Dedifferentiated amniotic fluid mesenchymal stem cell (primary cell): ENCODE results near the gene CTNNA1.

Experiments
- DNase-seq: peaks from one replicate; pipeline ENCODE4 v3.0.0-alpha.2; 2016; ENCODE audit errors: extremely low spot score

Gene CTNNA1

DNA sequence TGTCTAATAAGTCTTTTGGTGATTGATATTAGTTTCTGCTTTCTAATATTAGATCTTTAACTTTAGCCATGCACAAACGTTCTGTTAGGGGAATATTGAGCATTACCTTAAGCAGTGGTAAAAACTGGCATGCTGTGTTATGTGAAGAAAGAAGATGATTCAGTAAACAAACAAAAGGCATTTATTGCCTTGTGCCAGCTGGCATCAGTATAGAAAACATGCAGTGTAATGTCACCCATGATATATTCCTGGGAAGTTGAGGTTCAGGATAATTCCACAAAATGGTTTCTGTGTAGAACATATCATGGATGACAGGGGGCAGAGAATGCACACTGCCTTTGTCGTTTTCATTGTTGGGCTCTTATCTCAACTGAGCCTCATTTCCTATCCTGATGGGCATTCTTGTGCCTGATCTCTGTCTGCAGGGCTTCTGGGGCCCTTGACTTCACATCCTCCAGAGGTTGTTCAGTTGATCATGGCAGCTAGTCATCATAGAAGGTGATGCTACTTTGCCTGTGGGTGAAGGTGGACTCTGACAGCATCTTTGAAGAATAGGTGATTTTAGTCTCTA lies 97.7 kb downstream of the CTNNA1 start:
- no peak for DNase-seq

DNA sequence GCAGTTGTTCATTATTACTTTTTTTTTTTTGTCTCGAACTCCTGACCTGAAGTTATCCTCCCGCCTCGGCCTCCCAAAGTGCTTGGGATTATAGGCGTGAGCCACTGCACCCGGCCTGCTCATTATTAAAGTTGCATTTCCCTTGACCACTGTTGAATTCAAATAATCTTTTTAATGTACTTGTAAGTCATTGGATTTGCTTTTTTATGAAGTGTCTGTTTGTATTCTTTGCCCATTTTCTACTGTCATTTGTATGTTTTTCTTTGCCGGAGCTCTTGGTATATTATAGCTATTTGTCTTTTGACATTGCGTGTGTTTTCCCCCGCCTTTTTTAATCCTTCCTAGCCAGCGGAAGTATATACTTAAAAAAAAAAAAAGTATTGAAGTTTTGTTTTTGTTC lies 99.9 kb downstream of the CTNNA1 start:
- no peak for DNase-seq

DNA sequence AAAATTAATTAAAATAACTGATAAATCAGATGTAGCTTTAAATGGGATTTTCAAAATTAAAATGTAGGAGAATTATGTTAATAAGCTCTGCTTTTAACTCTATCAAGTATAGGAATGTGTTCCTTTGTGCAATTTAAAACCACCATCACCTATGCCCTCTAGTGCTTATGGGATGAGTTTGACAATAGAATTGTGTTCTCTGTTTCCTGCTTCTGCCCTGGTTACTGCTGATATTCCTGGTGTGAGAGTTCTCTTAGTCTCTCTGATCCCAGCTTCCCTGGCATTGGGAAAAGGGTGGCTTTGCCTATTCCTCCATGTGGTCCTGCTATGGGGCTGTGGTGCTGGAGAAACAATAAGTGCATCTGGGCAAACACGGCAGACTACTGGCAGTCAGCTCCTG lies 113.8 kb downstream of the CTNNA1 start:
- no peak for DNase-seq

DNA sequence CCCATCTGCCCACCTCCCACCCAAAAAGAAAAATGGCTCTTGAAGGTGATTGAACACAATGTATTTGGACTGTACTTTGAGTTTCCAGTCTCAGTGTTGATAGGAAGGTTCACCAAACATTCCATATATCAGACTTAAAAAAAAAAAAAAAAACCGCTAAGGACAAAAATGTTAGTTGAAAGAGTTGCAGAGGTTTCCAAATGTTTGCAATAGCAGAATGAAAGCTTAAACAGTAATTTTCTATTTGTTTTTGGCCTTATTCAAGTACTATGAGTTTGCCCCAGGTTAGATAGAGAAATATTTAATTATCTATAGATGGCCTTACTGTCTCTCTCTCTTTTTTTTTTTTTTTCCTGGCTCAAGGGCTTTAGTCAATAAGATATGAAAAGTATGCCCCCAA lies 115.8 kb downstream of the CTNNA1 start:
- DNase-seq: no peak

DNA sequence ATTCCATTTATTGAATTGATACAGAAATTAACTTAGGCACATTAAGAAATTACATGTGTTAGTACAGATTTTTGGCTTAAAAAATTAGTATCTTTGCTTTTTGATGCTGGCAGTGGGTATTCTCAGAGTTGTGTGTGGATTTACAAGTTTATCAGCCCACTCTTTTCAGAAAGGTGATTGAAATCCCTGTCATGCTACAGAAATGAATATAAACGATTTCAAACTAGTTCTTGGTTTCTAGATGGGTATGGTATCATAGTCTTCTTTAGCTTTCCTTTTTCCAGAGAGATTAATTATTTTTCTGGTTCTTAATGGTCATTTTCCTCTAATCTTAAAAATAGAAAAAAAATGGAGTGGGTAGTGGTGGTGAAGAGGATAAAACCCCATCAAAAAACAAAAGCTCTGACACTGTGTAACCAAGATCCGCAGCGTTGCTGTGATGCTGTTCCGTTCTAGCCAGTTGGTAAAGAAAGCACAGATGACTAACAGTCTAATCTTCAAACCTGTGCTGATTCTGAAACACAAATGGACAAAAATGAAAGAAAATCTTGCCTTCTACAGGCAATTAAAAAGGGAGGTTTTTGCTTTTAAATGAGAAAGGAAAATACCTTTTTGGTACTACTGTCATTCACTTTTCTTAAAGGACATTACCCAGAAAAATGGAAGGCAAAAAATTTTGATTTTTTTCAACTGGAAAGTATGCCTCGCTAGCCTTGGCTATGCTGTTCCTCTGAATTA lies 116.7 kb downstream of the CTNNA1 start:
- DNase-seq: no peak

DNA sequence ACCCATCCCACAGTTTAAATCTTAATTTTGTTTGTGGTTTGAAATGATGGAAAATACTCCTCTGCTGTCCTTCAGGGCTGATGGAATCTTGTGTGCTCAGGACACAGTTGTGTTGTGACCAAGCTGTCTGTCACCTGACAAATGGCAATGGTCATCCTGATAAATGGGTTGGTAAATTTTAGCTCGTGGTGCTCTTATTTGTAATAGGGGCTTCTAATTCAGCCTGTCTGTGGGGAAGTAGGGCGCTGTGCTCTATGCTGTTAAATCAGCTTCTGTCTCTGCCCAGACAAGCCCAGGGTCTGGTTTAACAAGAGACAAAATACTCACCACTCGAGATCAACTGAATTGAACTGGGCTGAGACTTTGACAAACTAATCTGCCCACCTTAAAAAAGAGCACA lies 117.4 kb downstream of the CTNNA1 start:
- DNase-seq: no peak

DNA sequence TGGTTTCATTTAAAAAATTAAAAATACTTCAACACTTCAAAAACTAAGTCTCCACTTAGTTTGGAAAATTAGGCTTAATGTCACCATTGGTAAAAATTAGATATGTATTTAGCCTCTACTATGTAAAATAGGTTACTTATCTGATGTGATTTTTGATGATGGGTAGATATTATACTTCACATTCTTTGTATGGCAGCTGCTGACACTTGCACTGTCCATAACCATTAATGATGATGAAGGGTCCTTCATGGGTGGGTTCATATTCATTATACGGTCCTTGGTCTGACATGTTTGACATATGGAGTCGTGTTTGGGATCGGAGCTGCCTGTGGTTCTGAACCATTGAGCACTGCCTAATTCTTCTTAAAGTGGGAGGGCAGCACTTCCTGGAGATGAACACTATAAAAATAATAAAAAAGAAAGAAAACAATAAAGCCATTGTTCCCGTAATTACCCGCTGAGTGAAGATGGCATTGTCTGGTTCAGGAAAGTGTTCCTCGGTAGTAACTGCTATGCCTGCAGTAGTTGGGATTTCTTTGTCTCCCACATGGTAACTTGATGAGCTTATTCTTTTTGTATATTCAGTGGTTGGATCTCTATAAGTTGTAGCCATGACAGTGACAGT lies 119.7 kb downstream of the CTNNA1 start:
- DNase-seq: no peak

DNA sequence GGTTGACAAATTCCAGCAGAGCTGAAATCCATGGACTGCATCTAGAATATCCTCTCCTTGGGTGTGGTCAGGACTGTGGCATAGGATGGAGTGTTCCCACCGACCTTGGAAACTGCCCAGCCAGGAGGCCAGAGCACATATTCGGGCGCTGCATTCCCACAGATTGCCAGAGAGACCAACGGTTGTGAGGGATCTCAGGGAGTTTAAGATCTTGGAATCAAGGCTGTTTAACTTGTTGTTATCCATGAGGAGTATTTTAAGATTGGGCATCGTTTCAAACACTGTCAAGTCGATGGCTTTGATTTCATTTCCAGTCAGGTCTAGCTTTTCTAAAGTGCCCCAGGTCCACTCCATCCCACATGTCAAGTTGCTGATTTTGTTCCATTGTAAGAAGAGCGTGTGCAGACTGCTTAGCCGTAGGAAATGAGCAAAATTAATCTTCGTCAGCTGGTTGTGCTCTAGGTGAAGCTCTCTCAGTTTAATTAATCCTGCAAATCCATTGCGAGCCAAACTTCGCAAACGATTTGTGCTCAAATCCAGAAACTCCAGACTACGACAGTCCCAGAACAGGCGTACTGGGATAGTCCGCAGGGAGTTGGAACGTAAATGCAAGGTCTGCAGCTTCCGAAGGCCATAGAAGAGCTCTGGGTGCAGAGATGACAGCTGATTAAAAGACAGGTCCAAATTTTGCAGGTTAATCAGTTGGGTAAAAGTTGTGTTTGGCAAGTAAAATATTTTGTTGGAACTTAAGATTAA lies 120.4 kb downstream of the CTNNA1 start:
- no peak for DNase-seq

DNA sequence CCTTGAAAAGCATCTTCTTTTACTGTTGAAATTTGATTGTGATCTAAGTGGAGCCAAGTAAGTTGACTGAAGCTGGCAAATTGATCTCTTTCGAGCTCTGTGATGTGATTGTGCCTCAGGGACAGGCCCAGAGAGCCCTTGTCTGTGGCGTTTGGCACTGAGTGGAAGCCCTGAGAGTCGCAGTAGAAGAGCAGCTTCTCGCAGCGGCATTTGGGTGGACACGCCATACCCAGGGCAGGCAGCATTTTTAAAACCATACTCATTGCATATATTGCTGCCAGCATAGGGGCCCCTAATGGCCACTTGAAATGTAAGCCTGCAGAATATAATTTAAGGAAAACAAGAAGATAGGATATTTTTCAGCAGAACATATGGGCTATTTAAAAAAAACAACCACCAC lies 121.0 kb downstream of the CTNNA1 start:
- no peak for DNase-seq

DNA sequence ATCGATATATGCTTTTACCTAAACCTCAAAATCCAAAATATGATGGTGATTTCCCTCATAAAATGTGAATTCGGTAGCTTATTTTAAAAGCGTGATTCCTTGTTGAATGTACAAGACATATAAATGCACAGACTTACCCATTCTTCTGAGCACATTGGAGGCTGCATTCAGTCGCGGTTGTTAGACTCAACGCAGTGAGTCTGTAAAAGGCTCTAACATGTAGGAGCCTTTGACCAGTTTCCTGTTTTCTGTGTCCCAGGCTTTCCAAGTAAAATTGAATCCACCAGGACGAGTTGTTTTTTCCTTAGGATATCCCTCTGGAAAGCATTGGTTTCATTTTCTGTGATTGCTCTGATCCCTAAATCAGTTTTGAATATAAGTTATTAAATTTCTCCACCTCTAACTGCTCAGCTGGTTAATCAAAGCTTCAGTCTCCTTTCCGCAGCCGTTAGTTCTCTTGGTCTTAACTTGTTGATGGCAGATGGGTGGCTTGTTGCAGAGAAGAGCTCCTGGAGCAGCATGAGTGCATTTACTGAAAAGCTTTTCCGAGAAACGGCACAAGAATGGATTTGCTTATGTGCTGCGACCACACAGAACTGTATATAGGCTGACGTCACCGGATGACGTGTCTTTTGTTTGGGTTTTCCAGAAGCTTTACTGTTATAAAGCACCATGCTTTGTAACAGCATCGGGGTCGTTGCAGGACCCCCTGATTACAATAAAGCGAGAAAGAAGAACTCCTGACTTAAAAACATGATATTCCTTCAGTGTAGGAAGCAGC lies 121.7 kb downstream of the CTNNA1 start, which contains the start of gene LRRTM2:
Gene LRRTM2, minus strand, starts transcription at position 565 of the 781 bp plus-strand sequence. Its CDS starts 424 bp downstream, at position 141.
- DNase-seq: peak; percentile 70

DNA sequence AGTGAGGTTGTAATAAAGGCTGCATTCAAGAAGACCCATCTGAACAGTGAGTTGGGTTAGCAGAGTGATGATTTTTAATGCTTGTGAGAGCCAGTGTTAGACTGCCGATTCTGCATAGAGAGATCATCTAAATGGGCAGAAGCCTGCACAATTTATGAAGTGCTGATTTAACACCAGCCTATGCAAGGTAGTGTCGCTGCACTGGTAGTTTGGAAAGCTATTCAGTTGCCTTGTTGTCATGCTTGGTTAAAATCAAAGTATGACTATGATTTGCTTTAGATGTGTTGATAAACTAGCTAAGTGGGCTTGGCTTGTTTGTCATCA lies 122.3 kb downstream of the CTNNA1 start:
- DNase-seq: no peak

DNA sequence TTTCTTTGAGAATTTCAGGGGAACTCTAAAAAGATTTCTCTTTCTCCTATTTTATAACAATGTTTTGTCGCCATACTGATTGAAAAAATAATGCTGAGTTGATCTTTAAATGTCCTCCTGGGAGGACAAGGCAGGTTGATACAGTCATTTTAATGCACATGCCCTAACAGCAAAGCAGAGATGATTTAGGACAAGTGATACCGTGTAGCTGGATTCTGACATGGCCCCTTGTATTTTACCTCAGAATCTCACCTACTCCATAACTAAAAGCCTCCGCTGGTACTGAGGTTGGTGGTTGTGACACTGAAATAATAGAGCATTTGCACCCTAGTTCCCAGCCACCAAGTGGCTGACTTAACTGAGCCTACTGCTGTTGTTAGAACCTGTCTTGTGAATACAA lies 122.7 kb downstream of the CTNNA1 start:
- DNase-seq: no peak

DNA sequence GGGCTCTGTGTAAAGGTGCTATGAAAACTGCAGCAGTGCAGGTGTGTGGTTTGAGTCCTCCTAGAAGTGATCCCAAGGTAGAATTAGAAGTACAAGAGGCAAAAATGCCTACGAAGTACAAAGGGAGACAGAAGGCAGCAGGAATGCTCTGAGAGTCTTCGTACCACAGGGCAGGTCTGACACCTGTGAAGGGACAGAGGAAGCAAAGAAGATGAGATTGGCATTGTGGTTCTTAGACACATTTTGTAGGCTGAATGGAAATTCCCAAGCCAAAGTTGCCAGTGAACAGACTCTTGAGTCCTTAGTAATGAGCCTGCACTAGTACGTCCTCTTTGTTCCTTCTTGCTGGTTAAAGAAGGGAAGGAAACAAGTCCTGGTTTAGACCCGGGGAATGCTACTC lies 123.6 kb downstream of the CTNNA1 start:
- no peak for DNase-seq

DNA sequence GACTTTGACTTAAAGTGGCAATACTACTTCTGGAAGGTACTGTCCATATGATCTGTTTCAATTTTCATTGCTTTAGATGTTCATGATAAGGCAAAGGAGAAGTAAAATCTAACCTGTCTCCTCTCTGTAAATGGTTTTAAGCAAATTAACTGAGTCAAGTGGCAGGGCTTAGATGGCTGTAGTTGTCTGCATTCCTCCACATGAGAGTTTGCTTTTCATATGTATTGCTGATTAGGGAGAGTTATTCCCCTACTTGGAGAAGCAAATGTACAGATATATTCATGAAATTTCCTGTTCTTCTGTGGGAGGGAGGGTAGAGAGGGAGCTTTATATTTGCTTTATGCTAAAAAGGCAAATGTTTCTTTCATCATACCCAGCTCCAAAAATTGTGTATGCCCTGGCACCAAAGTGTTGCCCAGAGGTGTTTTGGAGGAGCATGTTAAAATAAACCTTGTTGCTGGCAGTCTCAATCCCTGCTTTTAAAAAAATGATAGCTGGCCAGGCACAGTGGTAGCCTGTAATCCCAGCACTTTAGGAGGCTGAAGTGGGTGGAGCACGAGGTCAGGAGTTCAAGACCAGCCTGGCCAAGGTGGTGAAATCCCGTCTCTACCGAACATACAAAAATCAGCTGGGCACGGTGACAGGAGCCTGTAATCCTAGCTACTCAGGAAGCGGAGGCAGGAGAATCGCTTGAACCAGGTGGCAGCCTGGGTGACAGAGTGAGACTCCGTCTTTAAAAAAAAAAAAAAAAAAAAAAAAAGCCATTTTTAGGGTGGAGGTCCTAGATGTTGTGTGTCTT lies 125.4 kb downstream of the CTNNA1 start:
- DNase-seq: no peak

DNA sequence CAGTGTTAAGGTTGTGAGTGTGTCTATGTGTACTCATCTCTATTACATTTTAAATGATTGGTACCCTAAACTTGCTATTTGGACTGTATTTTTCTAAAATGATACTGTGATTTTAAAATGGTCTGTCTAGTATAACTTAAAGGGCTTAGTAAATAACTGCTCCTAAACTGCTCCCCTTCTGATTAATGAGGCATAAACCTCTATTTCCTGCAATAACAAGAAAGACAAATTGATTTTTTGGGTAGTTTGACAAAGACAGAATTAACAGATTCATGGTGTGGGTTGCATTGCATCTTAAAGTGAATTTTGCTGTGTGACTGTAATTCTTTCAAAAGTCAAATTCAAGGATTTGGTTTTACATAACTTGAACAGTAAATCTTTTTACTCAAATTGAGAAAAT lies 130.0 kb downstream of the CTNNA1 start:
- DNase-seq: no peak

DNA sequence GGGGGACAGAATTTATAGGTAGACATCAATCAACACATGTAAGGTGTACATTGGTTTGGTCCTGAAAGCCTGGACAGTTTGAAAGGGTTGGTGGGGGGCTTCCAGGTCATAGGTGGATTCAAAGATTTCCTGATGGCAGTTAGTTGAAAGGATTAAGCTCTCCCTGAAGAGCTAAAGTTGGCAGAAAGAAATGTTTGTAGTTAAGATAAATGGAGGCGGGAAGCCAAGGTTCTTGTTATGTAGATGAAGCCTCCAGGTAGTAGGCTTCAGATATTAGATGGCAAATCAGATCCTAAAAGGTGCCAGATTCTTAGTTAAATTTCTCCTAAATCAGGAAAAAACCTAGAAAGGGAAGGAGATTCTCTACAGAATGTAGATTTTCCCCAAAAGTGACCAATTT lies 130.9 kb downstream of the CTNNA1 start:
- no peak for DNase-seq

DNA sequence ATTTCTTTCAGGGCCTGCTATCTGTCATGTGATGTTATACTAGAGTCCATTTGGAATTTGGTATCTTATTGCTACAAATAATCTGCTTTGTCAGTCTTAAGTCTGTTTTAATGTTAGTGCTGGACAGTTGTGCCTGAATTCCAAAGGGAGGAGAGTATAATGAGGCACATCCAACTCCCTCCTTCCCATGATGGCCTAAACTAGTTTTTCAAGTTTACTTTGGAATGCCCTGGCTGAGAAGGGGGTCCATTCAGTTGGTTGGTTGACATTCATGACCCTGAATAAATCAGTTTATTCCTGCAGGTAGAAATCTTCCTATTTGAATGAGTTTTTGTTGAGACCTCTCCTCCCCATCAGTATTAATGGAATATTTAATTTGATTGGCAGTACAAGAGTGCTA lies 131.3 kb downstream of the CTNNA1 start:
- DNase-seq: no peak

DNA sequence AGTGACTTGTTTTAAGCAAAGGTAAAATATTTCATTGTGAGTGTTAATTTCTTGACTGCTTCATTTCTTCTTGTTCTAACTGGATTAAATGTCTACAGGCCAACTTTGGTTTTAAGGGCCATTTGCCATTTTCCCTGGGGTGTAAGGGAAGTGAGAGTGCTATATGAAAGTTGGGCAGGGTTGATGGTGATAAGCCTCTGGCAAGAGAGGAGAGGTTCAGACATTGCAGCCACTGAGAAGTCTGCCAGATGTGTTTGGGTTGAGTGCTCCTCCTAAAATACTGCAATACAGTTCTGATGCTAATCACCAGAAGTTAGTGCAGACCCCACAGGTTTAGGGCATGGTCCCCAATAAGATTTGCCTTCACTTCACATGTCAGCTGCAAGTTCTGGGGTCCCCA lies 136.8 kb downstream of the CTNNA1 start:
- DNase-seq: no peak

DNA sequence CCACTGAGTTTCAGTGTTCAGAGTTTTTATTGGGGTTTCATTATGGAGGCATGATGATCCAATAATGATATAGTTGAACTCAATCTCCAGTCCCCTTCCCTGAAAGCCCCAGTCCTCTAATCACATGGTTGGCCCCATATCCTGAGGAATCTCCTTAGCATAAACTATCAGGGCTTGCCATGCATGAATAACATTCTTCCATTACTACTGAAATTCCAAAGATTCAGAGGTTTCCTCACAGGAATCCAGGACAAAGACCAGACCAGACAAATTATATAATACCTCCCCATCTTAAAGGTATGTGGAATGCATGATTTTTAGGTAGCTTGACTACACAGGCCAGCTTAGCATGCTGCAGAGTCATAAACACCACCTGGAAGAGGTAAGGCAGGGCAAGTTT lies 137.4 kb downstream of the CTNNA1 start:
- no peak for DNase-seq

DNA sequence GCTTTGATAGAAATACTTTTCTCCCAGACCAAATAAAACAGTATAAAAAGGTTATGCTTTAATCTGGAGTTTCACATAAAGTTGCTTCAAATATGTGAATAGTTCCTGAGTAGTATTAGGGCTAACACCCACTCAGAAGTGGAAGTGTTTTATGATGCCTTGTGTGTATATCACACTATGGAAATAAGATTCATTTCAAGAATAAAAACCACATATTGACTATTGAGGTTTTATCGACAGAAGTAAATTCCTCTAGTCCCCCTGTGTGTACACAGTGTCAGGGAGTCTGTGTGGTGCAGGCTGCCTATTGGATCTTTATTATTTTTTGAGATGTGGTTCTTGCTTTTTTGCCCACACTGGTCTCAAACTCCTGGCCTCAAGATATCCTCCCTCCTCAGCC lies 142.7 kb downstream of the CTNNA1 start:
- DNase-seq: no peak

DNA sequence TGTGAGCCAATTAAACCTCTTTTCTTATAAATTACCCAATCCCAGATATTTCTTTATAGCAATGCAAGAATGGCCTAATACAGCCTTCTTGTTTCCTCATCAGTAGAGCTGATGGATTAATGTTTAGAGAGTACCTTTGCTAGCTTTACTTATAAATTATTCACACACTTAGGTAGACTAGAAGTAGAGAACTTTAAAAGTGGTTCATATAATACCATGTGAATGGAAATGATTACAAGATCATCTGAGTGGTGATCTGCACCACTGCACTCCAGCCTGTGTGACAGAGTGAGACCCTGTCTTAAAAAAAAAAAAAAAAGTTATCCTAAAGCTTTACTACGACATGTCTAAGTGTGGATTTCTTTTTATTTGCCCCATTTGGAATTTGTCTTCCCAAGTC lies 145.1 kb downstream of the CTNNA1 start:
- no peak for DNase-seq
